GM12878 (cell line): ENCODE results near the gene FEV. TPM values are rescaled to one million over a fixed set of nuclear protein-coding genes. Genes with fewer than 3 reads are reported as not detected.

Experiments used
- ATAC-seq: fragments of 200-7000 bp; cut with Tn5 transposase; 3 replicates; pipeline ENCODE4 v1.9.1; 2020; ENCODE audit warnings: mild to moderate bottlenecking, moderate library complexity
- BruUV-seq: library from RNA; stranded (reverse); fragments of 400-500 nt; replicated peaks from 2 replicates; lab custom pipeline; 2021; lab: Mats Ljungman, UMichigan
- CTCF ChIA-PET: fragments of 300-600 bp; sonication (Branson Sonifier 250); formaldehyde crosslinking; extraction: SDS; loops from one replicate; lab custom pipeline; 2021; ENCODE audit warnings: inconsistent platforms; lab: Yijun Ruan, JAX
- POLR2A ChIA-PET: fragments of 350-600 bp; formaldehyde crosslinking; extraction: SDS; loops from one replicate; lab custom pipeline; 2021; ENCODE audit warnings: inconsistent platforms; lab: Charles Lee
- RAD21 ChIA-PET: fragments of 300-600 bp; sonication (Branson Sonifier 250); formaldehyde crosslinking; loops from one replicate; lab custom pipeline; 2023; ENCODE audit warnings: antibody characterized with exemption; ENCODE audit not compliant: unreplicated experiment; lab: Charles Lee
- SMC1A ChIA-PET: fragments of 300-600 bp; sonication (Branson Sonifier 250); formaldehyde crosslinking; loops from one replicate; lab custom pipeline; 2023; ENCODE audit not compliant: unreplicated experiment, uncharacterized antibody; lab: Charles Lee
- DNase-seq: peaks from one replicate; pipeline ENCODE4 v3.0.0-alpha.2; 2011; ENCODE audit warnings: low read depth, low spot score
- FAIRE-seq: peaks from 3 replicates; lab custom pipeline; 2011; peaks lifted over from hg19 to GRCh38; lab: Jason Lieb, UNC
- H2AFZ ChIP-seq: 2 replicates; pipeline ENCODE4 v1.6.0; 2011; ENCODE audit warnings: low read depth, low read length, control low read depth; ENCODE audit not compliant: control insufficient read depth
- H3K27ac ChIP-seq: 2 replicates; pipeline ENCODE4 v1.5.1; 2011; ENCODE audit warnings: control low read depth; ENCODE audit not compliant: control insufficient read depth, insufficient read depth
- H3K27me3 ChIP-seq, 2 experiments: replicated peaks in 1 of 2; 2 replicates each; pipeline versions ENCODE4 v1.6.0 to v1.6.1; 2011; ENCODE audit warnings: low read length in 1 of 2; ENCODE audit not compliant: control insufficient read depth in 2 of 2, insufficient read depth in 2 of 2
- H3K36me3 ChIP-seq, 2 experiments: 2 replicates each; pipeline ENCODE4 v1.5.1; 2011; ENCODE audit warnings: low read length in 1 of 2; ENCODE audit not compliant: control insufficient read depth in 2 of 2, insufficient read depth in 2 of 2
- H3K4me1 ChIP-seq: 2 replicates; pipeline ENCODE4 v1.6.1; 2011; ENCODE audit warnings: mild to moderate bottlenecking, low read length, moderate library complexity, mixed read lengths; ENCODE audit not compliant: control insufficient read depth, insufficient read depth
- H3K4me2 ChIP-seq: 2 replicates; pipeline ENCODE4 v1.6.0; 2011; ENCODE audit warnings: control low read depth; ENCODE audit not compliant: control insufficient read depth, insufficient read depth
- H3K4me3 ChIP-seq: fragments of 200-600 bp; sonication (generic); 2 replicates; pipeline ENCODE4 v1.5.1; 2016
- H3K79me2 ChIP-seq: 2 replicates; pipeline ENCODE4 v1.6.0; 2011; ENCODE audit warnings: low read length; ENCODE audit not compliant: control insufficient read depth, insufficient read depth
- H3K9ac ChIP-seq: 2 replicates; pipeline ENCODE4 v1.8.0; 2011; ENCODE audit warnings: low read length, control low read depth, mixed read lengths; ENCODE audit not compliant: control insufficient read depth, insufficient read depth
- H3K9me3 ChIP-seq: replicated peaks from 3 replicates; pipeline ENCODE4 v1.5.1; 2011; ENCODE audit warnings: mild to moderate bottlenecking, low read length; ENCODE audit not compliant: control insufficient read depth, insufficient read depth
- H4K20me1 ChIP-seq: 2 replicates; pipeline ENCODE4 v1.6.0; 2011; ENCODE audit not compliant: control insufficient read depth, insufficient read depth
- BMI1 ChIP-seq: fragments of 450-650 bp; IDR thresholded peaks from 2 replicates; pipeline ENCODE4 v1.6.1; 2016; ENCODE audit warnings: mild to moderate bottlenecking, moderate library complexity, borderline replicate concordance
- CEBPB ChIP-seq, 2 experiments: fragments of 150-350 bp in 1 of 2; IDR thresholded peaks; 2 replicates each; pipeline ENCODE4 v1.6.1; 2012 to 2014; ENCODE audit warnings: low read depth in 2 of 2, low read length in 2 of 2, borderline replicate concordance in 1 of 2, inconsistent platforms in 1 of 2
- ESRRA ChIP-seq: IDR thresholded peaks from 2 replicates; pipeline ENCODE4 v1.6.1; 2012; ENCODE audit warnings: mild to moderate bottlenecking, low read length, improper control_type of control experiment
- GABPA ChIP-seq: IDR thresholded peaks from 2 replicates; pipeline ENCODE4 v1.6.1; 2014; ENCODE audit warnings: antibody characterized with exemption, low read depth, mild to moderate bottlenecking, inconsistent platforms
- LARP7 ChIP-seq: fragments of 450-650 bp; IDR thresholded peaks from 2 replicates; pipeline ENCODE4 v1.6.1; 2017; ENCODE audit warnings: mild to moderate bottlenecking
- MTA2 ChIP-seq: fragments of 450-650 bp; IDR thresholded peaks from 2 replicates; pipeline ENCODE4 v1.6.1; 2016; ENCODE audit warnings: low read depth, mild to moderate bottlenecking, moderate library complexity
- NFXL1 ChIP-seq: fragments of 450-650 bp; IDR thresholded peaks from 2 replicates; pipeline ENCODE4 v1.6.1; 2017; ENCODE audit warnings: antibody characterized with exemption, mild to moderate bottlenecking, borderline replicate concordance
- NFYA ChIP-seq: IDR thresholded peaks from 2 replicates; pipeline ENCODE4 v1.6.1; 2011; ENCODE audit warnings: low read depth, mild to moderate bottlenecking, low read length, improper control_type of control experiment, borderline replicate concordance
- NR2C1 ChIP-seq: fragments of 450-650 bp; IDR thresholded peaks from 2 replicates; pipeline ENCODE4 v1.6.1; 2017; ENCODE audit warnings: antibody characterized with exemption, mild to moderate bottlenecking, moderate library complexity
- PML ChIP-seq: IDR thresholded peaks from 2 replicates; pipeline ENCODE4 v1.6.1; 2012; ENCODE audit warnings: low read length, inconsistent platforms
- RAD21 ChIP-seq: IDR thresholded peaks from 2 replicates; pipeline ENCODE4 v1.6.1; 2011; ENCODE audit warnings: mild to moderate bottlenecking, low read depth, low read length, moderate library complexity; ENCODE audit not compliant: insufficient read depth
- RAD51 ChIP-seq: fragments of 450-650 bp; IDR thresholded peaks from 2 replicates; pipeline ENCODE4 v1.6.1; 2016; ENCODE audit warnings: moderate library complexity, mild to moderate bottlenecking, inconsistent platforms
- RUNX3 ChIP-seq: IDR thresholded peaks from 2 replicates; pipeline ENCODE4 v1.6.1; 2012; ENCODE audit warnings: low read length, inconsistent platforms
- STAT3 ChIP-seq: IDR thresholded peaks from 2 replicates; pipeline ENCODE4 v1.6.1; 2011; ENCODE audit warnings: low read depth, low read length, improper control_type of control experiment
- ZNF274 ChIP-seq: IDR thresholded peaks from one replicate; pipeline ENCODE4 v1.8.0; 2011; ENCODE audit not compliant: insufficient read length, insufficient read depth
- ZSCAN29 ChIP-seq: fragments of 450-650 bp; IDR thresholded peaks from 2 replicates; pipeline ENCODE4 v1.6.1; 2017; ENCODE audit warnings: mild to moderate bottlenecking, moderate library complexity
- WGBS: methylation state at CpG from one replicate; pipeline ENCODE4 v1.1.6; 2016; ENCODE audit warnings: low lambda C conversion rate; ENCODE audit not compliant: insufficient replicate concordance, insufficient coverage; ENCODE audit errors: missing lambda C conversion rate; 5-methylcytosine and 5-hydroxymethylcytosine counted together
- in situ Hi-C: fragments of 300-500 bp; cut with MboI; formaldehyde crosslinking; loops from 9 replicates; pipeline ENCODE4 v1.14.3; 2018; ENCODE audit warnings: mixed read lengths
- intact Hi-C: fragments of 100-400 bp; cut with micrococcal nuclease; formaldehyde crosslinking; loops from one replicate; pipeline ENCODE4 v1.14.2; 2022; ENCODE audit not compliant: unreplicated experiment
- polyA plus RNA-seq, 11 experiments: library from polyadenylated mRNA; depleted of rRNA in 4 of 11; unstranded in 6 of 11; stranded (reverse) in 5 of 11; fragments of >200 nt; fragmentation: Nextera tagmentation in 4 of 11; fragmentation: Illumina TruSeq in 1 of 11; extraction: Ambion mirVana in 4 of 11; extraction: Trizol in 1 of 11; gene quantifications; 1 replicate in 1 of 11; 2 replicates in 10 of 11; pipeline versions ENCODE4 v1.2.1 to v1.2.3, GENCODE V29; 2011 to 2016; ENCODE audit warnings: inconsistent platforms in 2 of 11, missing spikeins in 2 of 11, low read depth in 1 of 11
- total RNA-seq, 4 experiments: library from RNA; depleted of rRNA in 3 of 4; stranded (reverse); fragments of >200 nt in 3 of 4; fragmentation: Illumina TruSeq in 1 of 4; extraction: Trizol in 1 of 4; gene quantifications; 2 replicates each; pipeline versions ENCODE4 v1.2.1 to v1.2.3, GENCODE V29; 2013 to 2021
- TF ChIP-seq, protein P1 (sequence below), 3 experiments: IDR thresholded peaks in 2 of 3; conservative IDR thresholded peaks in 1 of 3; 2 replicates each; pipeline ENCODE4 v1.5.1; 2011; ENCODE audit warnings: low read depth in 3 of 3, low read length in 3 of 3, mild to moderate bottlenecking in 3 of 3, control low read depth in 2 of 3, moderate library complexity in 2 of 3, inconsistent platforms in 1 of 3, mixed read lengths in 1 of 3; ENCODE audit not compliant: control insufficient read depth in 2 of 3, insufficient read depth in 1 of 3; ENCODE audit errors: extremely low read depth in 1 of 3
- TF ChIP-seq, protein P2 (sequence below): IDR thresholded peaks from 2 replicates; pipeline ENCODE4 v1.6.1; 2012; ENCODE audit warnings: low read depth, low read length, improper control_type of control experiment
- TF ChIP-seq, protein P3 (sequence below): fragments of 450-650 bp; IDR thresholded peaks from 2 replicates; pipeline ENCODE4 v1.6.1; 2017; ENCODE audit warnings: antibody characterized with exemption, mild to moderate bottlenecking, moderate library complexity

Gene FEV
- total and polyA plus RNA-seq, 10 of the 15 experiments (the other 5 are each of a cell fraction or from before 2014, with no cell fraction given): not detected

DNA sequence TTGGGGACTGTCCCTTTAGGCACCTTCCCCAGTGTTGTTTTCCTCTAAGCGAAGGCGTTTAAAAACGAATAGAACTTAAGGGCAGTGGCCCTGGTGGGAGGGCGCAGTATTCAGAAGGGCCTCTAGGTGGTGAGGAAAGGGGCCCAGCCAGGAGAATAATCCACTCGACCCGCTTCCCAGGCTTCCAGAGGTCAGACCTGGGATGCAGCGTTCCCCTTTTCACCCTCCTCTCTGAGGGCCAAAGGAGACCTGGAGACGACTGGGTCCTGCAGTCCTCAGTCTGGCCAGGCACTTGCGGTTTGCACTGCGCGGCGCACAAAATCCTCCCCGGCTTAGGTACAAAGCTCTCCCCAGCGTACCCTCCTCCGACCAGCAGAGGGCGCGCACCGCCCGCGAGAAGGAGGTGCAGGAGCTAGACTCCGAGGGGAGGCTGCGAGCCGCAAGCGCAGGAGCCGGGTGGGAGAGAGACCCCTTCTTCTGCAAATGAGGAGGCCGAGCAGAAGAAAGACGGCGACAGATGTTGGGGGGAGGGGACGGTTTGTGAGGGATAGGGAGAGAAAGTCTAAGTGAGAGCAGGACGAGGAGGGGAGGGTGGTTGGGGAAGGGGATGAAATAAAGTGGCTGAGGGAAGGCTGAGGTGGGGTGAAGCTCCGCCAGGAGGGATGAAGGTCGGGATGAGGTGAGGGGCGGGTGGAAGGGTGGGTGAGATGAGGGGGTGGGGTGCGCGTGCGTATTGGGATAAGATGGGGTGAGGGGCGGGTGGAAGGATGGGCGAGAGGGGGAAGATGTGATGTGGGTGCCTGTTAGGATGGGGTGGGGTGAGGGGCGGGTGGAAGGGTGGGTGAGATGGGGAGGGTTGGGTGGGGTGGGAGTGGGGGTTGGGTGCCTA, 4.9 kb downstream of the FEV start:
- Histone ChIP-seq H3K9ac (no peak overlapping the region), H3K4me2 (peak overlapping the region; percentile 72), H3K9me3 (no peaks in the 10 kb centered on the region), H3K27me3 (peaks cover 24 to 30% of the 10 kb centered on the region in 2 experiments), H3K36me3 (no peaks in the 10 kb centered on the region), H4K20me1 (no peaks in the 10 kb centered on the region; the same call in 1 of the 2 replicates), H3K27ac (no peak overlapping the region), H3K4me1 (no peaks in the 10 kb centered on the region; the same call in 1 of the 2 replicates), H3K79me2 (no peaks in the 10 kb centered on the region), H2AFZ (peak overlapping the region; percentile 82), H3K4me3 (0 out of 2 replicates have a peak overlapping the region, but pooled peaks have one; percentile 44)
- BruUV-seq: no TSS peak
- ChIA-PET SMC1A (interaction anchor here (0.8 to 1.3 kb wide), 8 partner anchors 76 to 178 kb away, joined by 3 to 11 read pairs (median 3); no protein-coding TSS in a partner anchor), CTCF (interaction anchor here (0.6 to 3.6 kb wide), 31 partner anchors 10 to 865 kb away, joined by 3 to 53 read pairs (median 3); partner anchors contain the start of genes BCS1L and ZNF142), RAD21 (interaction anchor here (0.5 to 1.1 kb wide), 6 partner anchors 79 to 232 kb away, joined by 3 to 21 read pairs (median 6); no protein-coding TSS in a partner anchor), POLR2A (no interaction called here)
- under 1% methylated on average over 29 of the region's 39 CpGs for WGBS
- intact Hi-C loops: loop anchor here (2.0 to 5.0 kb wide), 2 partner anchors 103 to 128 kb away; no protein-coding TSS in a partner anchor
- ATAC-seq (peak; percentile 99), DNase-seq (peak; percentile 24), FAIRE-seq (peak; percentile 82)
- in situ Hi-C loops: no loop called here
- TF ChIP-seq LARP7: peak; percentile 29; the same call in 1 of the 2 replicates
- TF ChIP-seq, protein P1, sequence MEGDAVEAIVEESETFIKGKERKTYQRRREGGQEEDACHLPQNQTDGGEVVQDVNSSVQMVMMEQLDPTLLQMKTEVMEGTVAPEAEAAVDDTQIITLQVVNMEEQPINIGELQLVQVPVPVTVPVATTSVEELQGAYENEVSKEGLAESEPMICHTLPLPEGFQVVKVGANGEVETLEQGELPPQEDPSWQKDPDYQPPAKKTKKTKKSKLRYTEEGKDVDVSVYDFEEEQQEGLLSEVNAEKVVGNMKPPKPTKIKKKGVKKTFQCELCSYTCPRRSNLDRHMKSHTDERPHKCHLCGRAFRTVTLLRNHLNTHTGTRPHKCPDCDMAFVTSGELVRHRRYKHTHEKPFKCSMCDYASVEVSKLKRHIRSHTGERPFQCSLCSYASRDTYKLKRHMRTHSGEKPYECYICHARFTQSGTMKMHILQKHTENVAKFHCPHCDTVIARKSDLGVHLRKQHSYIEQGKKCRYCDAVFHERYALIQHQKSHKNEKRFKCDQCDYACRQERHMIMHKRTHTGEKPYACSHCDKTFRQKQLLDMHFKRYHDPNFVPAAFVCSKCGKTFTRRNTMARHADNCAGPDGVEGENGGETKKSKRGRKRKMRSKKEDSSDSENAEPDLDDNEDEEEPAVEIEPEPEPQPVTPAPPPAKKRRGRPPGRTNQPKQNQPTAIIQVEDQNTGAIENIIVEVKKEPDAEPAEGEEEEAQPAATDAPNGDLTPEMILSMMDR (IDR thresholded peaks at IDR 0.05 in 2 of 3, conservative IDR thresholded peaks at IDR 0.05 in 1 of 3; ENCODE audit: control insufficient read depth in 2 of 3, extremely low read depth in 1 of 3, insufficient read depth in 1 of 3, low read depth in 3 of 3, low read length in 3 of 3): peak; percentile 87 to 93 (median 88)
- TF ChIP-seq CEBPB (IDR thresholded peaks at IDR 0.05; ENCODE audit: borderline replicate concordance in 1 of 2, low read depth in 2 of 2, low read length in 2 of 2): no peak
- no peak for TF ChIP-seq ESRRA
- TF ChIP-seq RAD51: no peak
- TF ChIP-seq NFXL1: no peak
- TF ChIP-seq GABPA: no peak
- no peak for TF ChIP-seq NFYA
- TF ChIP-seq, protein P2, sequence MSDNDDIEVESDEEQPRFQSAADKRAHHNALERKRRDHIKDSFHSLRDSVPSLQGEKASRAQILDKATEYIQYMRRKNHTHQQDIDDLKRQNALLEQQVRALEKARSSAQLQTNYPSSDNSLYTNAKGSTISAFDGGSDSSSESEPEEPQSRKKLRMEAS: no peak
- TF ChIP-seq NR2C1: no peak
- TF ChIP-seq BMI1: no peak
- TF ChIP-seq MTA2: no peak
- no peak for TF ChIP-seq PML
- TF ChIP-seq ZSCAN29: no peak
- TF ChIP-seq, protein P3, sequence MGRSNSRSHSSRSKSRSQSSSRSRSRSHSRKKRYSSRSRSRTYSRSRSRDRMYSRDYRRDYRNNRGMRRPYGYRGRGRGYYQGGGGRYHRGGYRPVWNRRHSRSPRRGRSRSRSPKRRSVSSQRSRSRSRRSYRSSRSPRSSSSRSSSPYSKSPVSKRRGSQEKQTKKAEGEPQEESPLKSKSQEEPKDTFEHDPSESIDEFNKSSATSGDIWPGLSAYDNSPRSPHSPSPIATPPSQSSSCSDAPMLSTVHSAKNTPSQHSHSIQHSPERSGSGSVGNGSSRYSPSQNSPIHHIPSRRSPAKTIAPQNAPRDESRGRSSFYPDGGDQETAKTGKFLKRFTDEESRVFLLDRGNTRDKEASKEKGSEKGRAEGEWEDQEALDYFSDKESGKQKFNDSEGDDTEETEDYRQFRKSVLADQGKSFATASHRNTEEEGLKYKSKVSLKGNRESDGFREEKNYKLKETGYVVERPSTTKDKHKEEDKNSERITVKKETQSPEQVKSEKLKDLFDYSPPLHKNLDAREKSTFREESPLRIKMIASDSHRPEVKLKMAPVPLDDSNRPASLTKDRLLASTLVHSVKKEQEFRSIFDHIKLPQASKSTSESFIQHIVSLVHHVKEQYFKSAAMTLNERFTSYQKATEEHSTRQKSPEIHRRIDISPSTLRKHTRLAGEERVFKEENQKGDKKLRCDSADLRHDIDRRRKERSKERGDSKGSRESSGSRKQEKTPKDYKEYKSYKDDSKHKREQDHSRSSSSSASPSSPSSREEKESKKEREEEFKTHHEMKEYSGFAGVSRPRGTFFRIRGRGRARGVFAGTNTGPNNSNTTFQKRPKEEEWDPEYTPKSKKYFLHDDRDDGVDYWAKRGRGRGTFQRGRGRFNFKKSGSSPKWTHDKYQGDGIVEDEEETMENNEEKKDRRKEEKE: no peak
- peak; percentile 86 for TF ChIP-seq RUNX3
- TF ChIP-seq ZNF274: no peak
- no peak for TF ChIP-seq STAT3
- peak; percentile 69 for TF ChIP-seq RAD21
